Activated T-helper 1 cell treated with anti-CD3 and anti-CD28 coated beads, Interleukin-2, amount 50 U/mL, for 16 hours (primary cell): ENCODE data around the gene GLRX2.
A peak's percentile ranks its signal among the peaks of the same experiment; 100 is the strongest.
"Not testable (repeated sequence)": the region's sequence is repeated elsewhere in the genome, so short reads cannot be mapped to it uniquely, and the experiment has no call there.

Experiments
- DNase-seq, 2 donors: peaks; one replicate each; pipeline ENCODE4 v3.0.0-alpha.2; 2020; ENCODE audit warnings: low read depth in 1 of 2, low spot score in 1 of 2

Gene GLRX2

GRCh38 chr1:193104907-193105820 lies at the start of gene GLRX2:
GLRX2 (minus strand) TSS chr1:193105414; CDS start chr1:193105382, 32 bp downstream.
- peak; percentile 29 to 45 for DNase-seq

- DNase-seq: no peak
Observed at GRCh38 chr1:193144999-193145398, 39.8 kb upstream of the GLRX2 start.

GRCh38 chr1:193144361-193144938 lies 39.2 kb upstream of the GLRX2 start:
- no peak for DNase-seq

- no peak for DNase-seq
Observed at GRCh38 chr1:193143285-193143684, 38.1 kb upstream of the GLRX2 start.

GRCh38 chr1:193142409-193142808 lies 37.2 kb upstream of the GLRX2 start:
- DNase-seq: no peak

- no peak for DNase-seq
Observed at GRCh38 chr1:193141804-193142203, 36.6 kb upstream of the GLRX2 start.

GRCh38 chr1:193140254-193140653 lies 35.0 kb upstream of the GLRX2 start:
- DNase-seq: no peak

- DNase-seq: no peak
Observed at GRCh38 chr1:193131266-193131860, 26.1 kb upstream of the GLRX2 start.

GRCh38 chr1:193125369-193125768 lies 20.2 kb upstream of the GLRX2 start:
- no peak for DNase-seq

GRCh38 chr1:193123751-193124150 lies 18.5 kb upstream of the GLRX2 start:
- DNase-seq: no peak

GRCh38 chr1:193121616-193122593 lies 16.7 kb upstream of the GLRX2 start, which contains the start of gene CDC73:
CDC73 (plus strand) TSS chr1:193122031; CDS start chr1:193122201, 170 bp downstream.
- peak; percentile 99 to 100 for DNase-seq

GRCh38 chr1:193120604-193121166 lies 15.5 kb upstream of the GLRX2 start:
- DNase-seq: no peak

GRCh38 chr1:193118803-193119730 lies 13.9 kb upstream of the GLRX2 start:
- DNase-seq: no peak

- no peak for DNase-seq
Observed at GRCh38 chr1:193118194-193118593, 13.0 kb upstream of the GLRX2 start.

GRCh38 chr1:193117167-193117566 lies 12.0 kb upstream of the GLRX2 start:
- DNase-seq: not testable (repeated sequence)

- no peak for DNase-seq
Observed at GRCh38 chr1:193115629-193116227, 10.5 kb upstream of the GLRX2 start.

- DNase-seq: no peak
Observed at GRCh38 chr1:193114485-193115095, 9.4 kb upstream of the GLRX2 start.

- DNase-seq: no peak
Observed at GRCh38 chr1:193113992-193114332, 8.7 kb upstream of the GLRX2 start.
